ENCODE measurements around the gene HEBP1. TPM values are rescaled to one million over a fixed set of nuclear protein-coding genes. Genes with fewer than 3 reads are reported as not detected.

Gene HEBP1
- total RNA-seq, 2 experiments from 2014 or later: 11.1 to 12.5 TPM

DNA sequence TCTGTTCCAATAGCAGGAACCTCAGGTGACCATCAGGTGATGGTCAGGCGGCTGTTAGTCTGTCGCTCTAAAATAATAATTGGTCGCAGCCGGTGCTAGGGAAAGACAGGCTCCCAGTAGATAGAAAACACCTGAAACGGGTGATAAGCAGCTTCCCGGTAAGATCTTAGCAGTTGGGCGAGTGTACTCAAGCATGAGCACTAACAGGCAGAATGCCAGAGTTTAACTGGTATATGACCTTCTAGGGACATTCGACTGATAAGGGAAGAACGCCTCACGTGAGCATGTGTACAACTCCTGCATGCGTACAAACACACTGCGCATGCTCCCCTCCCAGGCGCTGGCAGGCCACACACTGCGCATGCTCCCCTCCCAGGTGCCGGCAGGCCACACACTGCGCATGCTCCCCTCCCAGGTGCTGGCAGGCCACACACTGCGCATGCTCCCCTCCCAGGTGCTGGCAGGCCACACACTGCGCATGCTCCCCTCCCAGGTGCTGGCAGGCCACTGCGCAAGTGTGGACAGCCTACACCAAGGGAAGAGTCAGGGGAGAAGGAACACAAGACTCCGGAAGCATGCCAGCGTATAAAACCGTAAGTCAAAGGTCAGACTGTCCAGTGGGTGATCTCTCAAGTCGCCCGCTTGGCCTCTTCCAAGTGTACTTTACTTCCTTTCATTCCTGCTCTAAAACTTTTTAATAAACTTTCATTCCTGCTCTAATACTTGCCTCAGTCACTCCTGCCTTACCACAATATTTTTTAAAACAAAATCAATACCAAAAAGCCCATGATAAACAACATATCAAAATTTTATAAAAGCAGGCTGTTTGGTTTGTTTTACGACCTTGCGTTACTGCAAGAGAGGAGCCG is 72.6 kb downstream of the HEBP1 start:
- CTCF ChIA-PET: interaction anchor here (1.4 kb wide), 1 partner anchor 11 kb away, joined by 3 read pairs; no protein-coding TSS in a partner anchor
- Mint-ChIP-seq H3K36me3 (ENCODE audit: low read depth) (no peaks in the 10 kb centered on the region), H3K27ac (no peak overlapping the region), H3K4me3 (peak overlapping the region; percentile 49), H3K9me3 (no peaks in the 10 kb centered on the region), H3K4me1 (no peaks in the 10 kb centered on the region), H3K27me3 (peaks cover 9% of the 10 kb centered on the region)
- POLR2A ChIA-PET: no interaction called here
- peak; percentile 46 for DNase-seq

GRCh38 chr12:12926571-12927071 is 73.4 kb downstream of the HEBP1 start:
- peaks cover 9% of the 10 kb centered on the region for H3K27me3 Mint-ChIP-seq
- H3K27ac Mint-ChIP-seq: no peak overlapping the region
- ChIA-PET POLR2A (no interaction called here), CTCF (interaction anchor here (1.4 kb wide), 1 partner anchor 10 kb away, joined by 3 read pairs; no protein-coding TSS in a partner anchor)
- H3K36me3 Mint-ChIP-seq (ENCODE audit: low read depth): no peaks in the 10 kb centered on the region
- no peaks in the 10 kb centered on the region for H3K4me1 Mint-ChIP-seq
- DNase-seq: no peak
- no peaks in the 10 kb centered on the region for H3K9me3 Mint-ChIP-seq
- H3K4me3 Mint-ChIP-seq: no peak overlapping the region

DNA sequence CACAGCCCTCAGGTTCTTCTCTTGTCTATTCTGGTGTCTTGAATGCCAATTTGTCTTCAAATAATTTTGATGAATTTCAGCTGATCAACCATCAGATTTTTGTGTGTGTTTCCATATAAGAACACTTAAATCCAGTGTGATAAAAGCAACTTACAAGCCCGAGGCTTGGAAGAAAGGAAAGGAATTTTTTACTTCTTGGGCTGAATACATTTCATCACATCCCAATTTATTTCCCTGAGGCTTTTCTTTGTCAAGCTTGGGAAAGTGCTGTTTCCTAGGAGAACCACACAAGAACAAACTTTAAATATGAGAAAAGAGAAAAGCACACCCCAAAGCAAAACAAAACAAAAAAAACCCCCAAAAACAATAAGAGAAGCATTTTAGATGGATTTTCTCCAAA is 74.7 kb downstream of the HEBP1 start:
- Mint-ChIP-seq H3K27me3 (peaks cover 9% of the 10 kb centered on the region), H3K4me1 (no peaks in the 10 kb centered on the region), H3K36me3 (ENCODE audit: low read depth) (no peaks in the 10 kb centered on the region), H3K4me3 (no peak overlapping the region), H3K27ac (no peak overlapping the region), H3K9me3 (no peaks in the 10 kb centered on the region)
- no peak for DNase-seq
- ChIA-PET CTCF (no interaction called here), POLR2A (no interaction called here)

Other genes with a start within 250 kb of the HEBP1 start
- 1 to 10 TPM; 9.2 to 9.9 TPM for gene APOLD1, start 214.6 kb downstream of the HEBP1 start, total RNA-seq
- 10 to 100 TPM; 49.1 to 53.2 TPM for gene DDX47, start 186.9 kb downstream of the HEBP1 start, total RNA-seq
- under 1 TPM; 0.03 to 0.05 TPM for gene GPRC5A, start 108.7 kb downstream of the HEBP1 start, total RNA-seq
- 1 to 10 TPM in 1 of 2 experiments, under 1 TPM in 1; 0.73 to 1.6 TPM for gene GPRC5D, start 48.1 kb downstream of the HEBP1 start, total RNA-seq
- gene FAM234B, start 44.1 kb upstream of the HEBP1 start, total RNA-seq: 1 to 10 TPM; 4.5 to 5.2 TPM
- gene GSG1, start 103.4 kb upstream of the HEBP1 start, total RNA-seq: not detected
- 100 to 1,000 TPM in 1 of 2 experiments, 10 to 100 TPM in 1; 90.4 to 101 TPM for gene EMP1, start 196.5 kb upstream of the HEBP1 start, total RNA-seq

Data from activated CD4-positive, alpha-beta memory T cell treated with anti-CD3 and anti-CD28 coated beads, Interleukin-2, amount 10 ng/mL, durations not matched to agents 7 days and 5 days (primary cell).